GM10248 (cell line): ENCODE measurements around the gene FNBP1.
A peak's percentile ranks its signal among the peaks of the same experiment; 100 is the strongest.

ENCODE experiments used
- CTCF ChIA-PET: fragments of 300-600 bp; sonication (Branson Sonifier 250); formaldehyde crosslinking; extraction: SDS; loops from one replicate; lab custom pipeline; 2021; ENCODE audit warnings: antibody characterized with exemption; lab: Yijun Ruan, JAX
- POLR2A ChIA-PET: fragments of 350-650 bp; sonication (Branson Sonifier 250); formaldehyde crosslinking; extraction: SDS; loops from one replicate; lab custom pipeline; 2020; ENCODE audit warnings: antibody characterized with exemption; lab: Yijun Ruan, JAX
- DNase-seq: peaks from one replicate; pipeline ENCODE4 v3.0.0; 2012; ENCODE audit errors: extremely low spot score
- CTCF ChIP-seq: IDR thresholded peaks from 2 replicates; pipeline ENCODE4 v1.5.1; 2012; ENCODE audit warnings: mild to moderate bottlenecking, low read depth; ENCODE audit errors: extremely low read depth, missing control alignments, control extremely low read depth

FNBP1 gene

GRCh38 chr9:130042406-130042884 is 544 bp downstream of the FNBP1 start:
- no peak for DNase-seq
- no peak for TF ChIP-seq CTCF
- ChIA-PET POLR2A (interaction anchor here (0.6 to 1.2 kb wide), 4 partner anchors 11 to 24 kb away, joined by 3 to 6 read pairs (median 4); no protein-coding TSS in a partner anchor), CTCF (interaction anchor here (1.3 kb wide), 1 partner anchor 43 kb away, joined by 3 read pairs; no protein-coding TSS in a partner anchor)

- POLR2A ChIA-PET: interaction anchor here (0.6 kb wide), 1 partner anchor 23 kb away, joined by 5 read pairs; no protein-coding TSS in a partner anchor
- CTCF ChIA-PET: interaction anchor here (0.9 to 1.3 kb wide), 2 partner anchors 23 to 42 kb away, joined by 3 read pairs; no protein-coding TSS in a partner anchor
- no peak for TF ChIP-seq CTCF
- DNase-seq: no peak
Observed at GRCh38 chr9:130041648-130042405, 1.2 kb downstream of the FNBP1 start.

GRCh38 chr9:130040984-130041647 is 1.9 kb downstream of the FNBP1 start:
- DNase-seq: no peak
- ChIA-PET CTCF (interaction anchor here (0.9 to 1.3 kb wide), 2 partner anchors 22 to 42 kb away, joined by 3 read pairs; no protein-coding TSS in a partner anchor), POLR2A (interaction anchor here (2.1 kb wide), 1 partner anchor 12 kb away, joined by 7 read pairs; no protein-coding TSS in a partner anchor)
- no peak for TF ChIP-seq CTCF

- DNase-seq: peak; percentile 35
- no peak for TF ChIP-seq CTCF
- ChIA-PET CTCF (interaction anchor here (1.1 to 2.6 kb wide), 10 partner anchors 8 to 151 kb away, joined by 3 to 7 read pairs (median 4); no protein-coding TSS in a partner anchor), POLR2A (interaction anchor here (0.6 to 2.1 kb wide), 7 partner anchors 9 to 156 kb away, joined by 3 to 7 read pairs (median 4); no protein-coding TSS in a partner anchor)
Observed at GRCh38 chr9:130039528-130040147, 3.4 kb downstream of the FNBP1 start.

GRCh38 chr9:130036099-130036498 is 6.9 kb downstream of the FNBP1 start:
- DNase-seq: no peak
- CTCF ChIA-PET: interaction anchor here (1.0 kb wide), 1 partner anchor 15 kb away, joined by 3 read pairs; no protein-coding TSS in a partner anchor
- no peak for TF ChIP-seq CTCF
- POLR2A ChIA-PET: interaction anchor here (0.6 to 1.3 kb wide), 5 partner anchors 13 to 45 kb away, joined by 3 to 7 read pairs (median 4); no protein-coding TSS in a partner anchor
